Endometrial microvascular endothelial cells (primary cell): ENCODE measurements around the gene SLC24A3. TPM values are rescaled to one million over a fixed set of nuclear protein-coding genes. Genes with fewer than 3 reads are reported as not detected.

Experiments
- in situ Hi-C: cut with HindIII; loops from 2 replicates; pipeline ENCODE4 v1.10.0; 2017; ENCODE audit warnings: low sequenced_read_pairs, low pct_unique_long_range_greater_than_20kb; ENCODE audit errors: inconsistent ontology term
- total RNA-seq: library from RNA; depleted of rRNA; stranded (reverse); fragments of >200 nt; gene quantifications from one replicate; pipeline ENCODE4 v1.2.3, GENCODE V29; 2015; ENCODE audit errors: inconsistent ontology term

The SLC24A3 gene
- total RNA-seq, 1 donor from 2014 or later = not detected

DNA sequence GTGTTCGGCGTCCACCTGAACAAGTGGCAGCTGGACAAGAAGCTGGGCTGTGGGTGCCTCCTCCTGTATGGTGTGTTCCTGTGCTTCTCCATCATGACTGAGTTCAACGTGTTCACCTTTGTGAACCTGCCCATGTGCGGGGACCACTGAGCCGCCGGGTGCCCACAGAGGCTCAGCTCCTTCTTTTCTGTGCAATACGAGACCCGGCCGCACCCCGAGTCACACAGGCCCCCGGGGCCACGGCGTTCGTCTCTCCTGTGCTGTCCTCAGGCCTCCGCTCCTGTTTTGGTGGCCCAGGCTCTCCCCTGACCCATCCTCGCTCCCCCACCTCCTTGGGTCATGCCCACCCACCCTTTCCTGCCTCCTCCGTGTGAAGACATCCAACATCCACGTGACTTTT, 508.5 kb downstream of the SLC24A3 start:
- in situ Hi-C loops = no loop called here

- in situ Hi-C loops = no loop called here
These were observed 510.6 kb downstream of the SLC24A3 start for GRCh38 chr20:19723051-19723450.

DNA sequence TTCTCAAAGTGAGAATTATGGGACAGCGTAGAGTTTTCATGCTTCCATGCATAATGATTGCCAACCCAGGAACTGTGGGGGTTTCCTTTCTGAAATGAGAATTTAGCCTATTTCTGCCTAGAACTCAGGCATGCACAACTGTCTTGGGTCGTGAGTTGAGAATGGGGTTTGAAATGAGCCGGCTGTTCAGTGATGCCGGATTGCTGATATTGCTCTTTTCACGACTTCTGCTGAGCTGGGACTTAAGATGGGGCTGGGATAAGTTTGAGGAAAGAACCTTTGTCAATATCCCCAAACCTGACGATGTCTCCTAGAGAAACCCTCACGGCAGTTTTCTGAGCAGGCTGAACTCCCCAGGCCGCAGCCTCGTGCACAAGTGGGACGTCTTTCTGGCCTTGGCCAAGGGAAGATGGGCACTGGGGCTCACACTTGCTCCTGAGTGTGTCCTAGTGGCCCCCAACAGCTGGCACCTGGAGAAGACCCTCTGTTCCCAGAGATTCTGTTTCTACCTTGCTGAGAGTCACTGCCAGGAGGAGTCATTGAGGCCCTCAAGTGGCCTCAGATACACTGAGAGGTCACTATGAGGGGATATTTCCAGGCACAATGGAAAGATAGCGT, 511.5 kb downstream of the SLC24A3 start:
- in situ Hi-C loops = no loop called here

DNA sequence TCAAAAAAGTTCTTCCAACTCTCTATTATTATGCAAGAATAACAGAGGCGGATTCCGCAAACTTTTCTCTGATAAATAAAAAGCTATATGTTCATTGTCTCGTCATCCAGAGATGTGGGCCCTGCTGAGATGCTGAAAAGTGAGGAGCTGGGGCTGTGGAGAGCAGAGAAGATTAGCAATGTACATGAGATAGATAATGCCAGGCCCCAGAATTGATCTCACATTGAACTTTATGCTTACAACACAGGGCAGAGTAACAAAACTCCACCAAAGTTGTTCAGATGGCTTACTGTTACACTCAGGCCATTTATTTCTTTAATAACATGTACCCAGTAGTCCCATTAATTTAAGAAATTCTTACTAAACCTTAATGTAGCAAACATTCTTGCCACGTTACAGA, 512.9 kb downstream of the SLC24A3 start:
- in situ Hi-C loops = no loop called here

DNA sequence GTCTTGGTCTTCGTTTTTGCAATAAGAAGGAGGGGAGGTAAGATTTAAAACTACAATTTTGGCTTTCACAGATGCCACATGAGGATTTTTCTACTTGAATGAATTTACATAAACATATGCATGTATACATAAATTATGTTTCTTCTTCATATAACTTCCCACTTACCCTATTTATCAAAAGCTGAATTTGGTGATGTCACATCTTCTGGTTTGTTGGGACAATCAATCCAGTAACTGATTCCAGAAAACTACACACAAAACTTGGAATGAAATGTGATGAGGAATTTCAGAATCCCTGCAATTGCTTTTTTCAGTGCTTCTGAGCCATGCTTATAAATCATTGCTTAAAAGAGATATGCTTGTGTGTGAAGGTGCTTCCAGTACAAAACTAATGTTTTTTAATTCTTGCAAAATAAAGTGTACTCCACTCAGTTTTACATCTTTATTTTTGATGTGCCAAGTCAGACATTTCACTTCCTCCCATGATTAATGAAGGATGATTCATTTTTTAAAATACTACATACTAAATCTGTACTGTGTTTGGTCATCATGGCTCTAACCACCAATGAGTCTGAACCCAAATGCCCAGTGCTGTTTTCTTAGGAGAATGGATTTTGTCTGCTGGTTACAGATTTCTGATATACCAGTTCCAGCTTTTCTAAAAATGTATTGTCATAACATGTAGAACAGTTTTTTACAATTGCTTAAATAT, 513.5 kb downstream of the SLC24A3 start:
- in situ Hi-C loops = no loop called here

DNA sequence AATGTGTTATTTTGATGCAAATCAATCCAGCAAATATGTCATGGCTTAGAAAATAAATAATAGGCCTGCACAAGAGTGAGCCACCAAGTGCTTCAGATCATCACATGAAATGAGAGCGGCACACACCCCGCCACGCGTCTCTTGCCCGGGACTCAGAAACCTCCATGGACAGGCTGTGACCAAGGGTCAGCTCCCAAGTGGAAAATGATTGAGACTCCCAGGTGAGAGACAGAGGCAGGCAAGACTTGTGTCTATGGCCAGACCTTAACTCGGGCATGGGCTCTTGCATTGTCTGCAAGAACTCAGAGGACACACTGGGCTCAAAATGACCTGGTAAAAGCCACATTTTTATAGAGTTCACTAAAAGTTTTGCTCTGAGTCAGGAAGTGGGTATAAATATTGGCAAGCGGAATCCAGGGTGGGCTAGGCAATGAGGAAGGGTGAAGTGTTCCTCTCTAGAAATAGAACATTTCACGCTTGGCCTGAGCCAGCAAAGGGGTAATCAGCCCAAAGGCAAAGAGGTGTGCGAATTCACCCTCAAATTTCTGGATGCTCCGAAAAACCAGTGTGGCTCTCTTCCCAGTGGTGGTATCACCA, 514.9 kb downstream of the SLC24A3 start:
- in situ Hi-C loops = no loop called here

GRCh38 chr20:19729672-19730071, 517.2 kb downstream of the SLC24A3 start:
- in situ Hi-C loops = no loop called here

- in situ Hi-C loops = no loop called here
These were observed 518.3 kb downstream of the SLC24A3 start for GRCh38 chr20:19730706-19731105.

DNA sequence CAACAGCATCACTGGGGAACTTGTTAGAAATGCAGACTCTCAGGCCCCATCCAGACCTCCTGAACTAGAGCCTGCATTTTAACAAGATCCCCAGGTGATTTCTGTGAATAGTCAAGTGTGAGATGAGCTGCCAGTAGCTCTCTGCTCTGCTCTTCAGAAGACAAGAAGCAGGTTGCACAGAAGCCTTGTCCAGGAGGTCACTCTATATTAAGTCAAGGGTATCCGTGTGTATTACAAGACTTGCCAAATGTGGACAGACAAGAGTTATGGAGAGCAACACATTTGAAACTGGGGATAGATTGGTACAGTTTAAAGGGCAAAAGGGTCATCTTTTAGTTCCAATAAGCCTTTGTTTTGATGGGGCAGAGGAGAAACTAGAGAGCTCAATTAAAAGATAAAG, 522.4 kb downstream of the SLC24A3 start:
- in situ Hi-C loops = no loop called here

- in situ Hi-C loops = no loop called here
These were observed 523.0 kb downstream of the SLC24A3 start for GRCh38 chr20:19735446-19735845.

DNA sequence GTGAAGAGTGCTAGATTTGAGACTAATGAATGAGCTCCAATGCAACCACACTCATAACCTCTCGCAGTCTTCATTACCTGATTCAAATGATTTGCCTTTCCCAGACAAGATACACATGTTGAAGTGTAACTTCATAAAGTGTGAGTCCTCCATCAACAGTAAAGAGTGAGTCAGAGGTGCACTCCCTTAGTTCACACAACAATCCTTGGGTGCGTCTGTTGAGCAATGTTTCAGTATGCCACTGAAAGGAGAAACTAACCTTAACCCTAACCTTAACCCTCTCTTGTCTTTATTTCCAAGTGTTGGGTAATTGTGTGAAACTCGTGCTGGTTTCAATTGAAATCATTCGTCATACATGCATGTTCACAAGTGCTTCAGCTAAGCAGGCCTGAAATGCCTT, 524.6 kb downstream of the SLC24A3 start:
- in situ Hi-C loops = no loop called here

DNA sequence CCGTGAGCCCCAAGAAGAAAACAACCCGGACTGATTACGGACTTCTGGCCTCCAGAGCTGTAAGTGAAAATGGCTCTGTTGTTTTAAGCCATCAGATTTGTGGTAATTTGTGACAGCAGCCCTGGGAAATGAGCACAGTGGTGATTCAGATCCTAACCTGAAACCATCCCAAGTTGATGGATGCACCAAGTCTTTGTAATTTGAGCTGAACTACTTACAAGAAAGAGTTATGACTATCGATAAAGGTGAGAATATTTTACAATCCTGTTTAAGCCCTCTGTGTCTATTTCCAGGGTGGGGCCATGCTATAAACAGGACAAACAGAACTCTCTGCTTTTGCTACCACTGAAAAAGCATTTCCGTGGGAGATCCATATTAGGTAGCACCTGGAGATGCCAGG, 526.5 kb downstream of the SLC24A3 start:
- in situ Hi-C loops = no loop called here

- in situ Hi-C loops = no loop called here
These were observed 526.9 kb downstream of the SLC24A3 start for GRCh38 chr20:19739351-19739750.

DNA sequence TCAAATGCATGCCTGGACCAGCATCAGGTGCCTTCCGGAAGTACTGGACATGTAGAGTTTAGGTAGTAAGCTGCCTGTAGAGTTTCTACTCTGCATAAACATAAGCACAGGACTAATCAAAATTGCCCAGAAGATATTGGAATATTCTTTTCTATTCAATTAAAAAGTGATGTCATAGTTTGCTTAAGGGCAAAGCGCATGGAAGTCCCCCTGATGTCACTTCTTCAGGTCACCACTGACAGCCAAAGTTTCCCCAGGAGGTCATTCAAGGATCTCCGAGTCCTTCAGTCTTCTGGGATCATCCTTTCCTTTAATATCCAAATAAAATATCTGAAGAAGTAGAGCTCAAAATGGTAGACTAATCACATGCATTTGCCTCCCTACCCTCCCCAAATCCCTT, 528.1 kb downstream of the SLC24A3 start:
- in situ Hi-C loops = no loop called here

DNA sequence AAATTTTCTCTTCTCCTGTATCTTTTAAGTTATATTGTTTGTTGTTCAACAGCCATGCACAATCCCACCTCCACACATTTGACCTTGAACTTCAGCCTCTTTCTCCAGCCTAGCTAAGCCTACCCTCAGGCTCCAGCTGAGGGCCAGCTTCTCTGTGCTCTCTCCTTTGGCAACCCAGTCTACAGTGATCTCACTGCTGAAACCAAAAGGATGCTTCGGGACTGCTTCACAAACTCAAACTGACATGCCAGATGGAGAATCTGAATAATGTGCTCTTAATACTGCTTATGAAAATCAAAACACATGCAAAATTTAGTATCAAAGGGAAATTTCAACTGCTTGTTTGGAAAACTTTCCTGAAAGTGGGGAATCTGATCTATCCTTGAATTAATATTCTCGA, 529.5 kb downstream of the SLC24A3 start:
- in situ Hi-C loops = no loop called here

- in situ Hi-C loops = no loop called here
These were observed 530.7 kb downstream of the SLC24A3 start for GRCh38 chr20:19742974-19743639.

GRCh38 chr20:19743640-19743995, 531.2 kb downstream of the SLC24A3 start:
- in situ Hi-C loops = no loop called here

DNA sequence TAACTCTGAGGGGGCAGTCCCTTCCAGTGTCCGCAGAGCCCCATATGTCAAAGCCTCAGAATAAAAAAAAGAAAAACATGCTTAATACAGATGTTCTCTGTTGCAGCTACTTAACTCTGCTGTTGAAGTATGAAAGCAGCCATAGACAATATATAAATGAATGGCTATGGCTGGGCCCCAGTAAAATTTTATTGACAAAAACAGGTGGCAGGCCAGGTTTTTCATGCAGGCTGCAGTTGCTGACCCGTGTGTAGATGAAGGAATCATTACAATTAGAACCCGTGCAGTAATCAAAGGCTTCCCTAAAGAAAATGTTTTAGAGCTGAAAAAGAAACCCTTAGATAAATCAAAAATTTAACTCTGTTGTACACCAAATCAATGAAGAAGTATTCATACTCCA, 532.7 kb downstream of the SLC24A3 start:
- in situ Hi-C loops = no loop called here

DNA sequence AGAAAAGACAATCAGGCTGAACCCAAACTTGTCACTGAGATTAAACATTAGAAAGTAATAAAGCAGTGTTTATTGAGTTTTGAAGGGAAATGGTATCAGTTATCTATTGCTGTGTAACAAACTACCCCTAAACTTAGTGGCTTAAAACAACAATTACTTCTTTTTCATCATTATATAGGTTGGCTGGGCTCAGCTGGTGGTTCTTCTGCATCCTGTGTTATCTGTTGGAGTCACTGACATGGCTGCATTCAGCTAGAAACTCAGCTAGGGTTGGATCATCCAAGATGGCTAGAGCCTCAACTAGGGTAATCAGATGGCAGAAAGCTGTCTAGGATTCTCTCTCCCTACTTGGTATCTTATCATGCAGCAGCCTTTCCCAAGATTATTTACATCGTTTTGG, 533.1 kb downstream of the SLC24A3 start:
- in situ Hi-C loops = no loop called here

GRCh38 chr20:19746396-19746795, 534.0 kb downstream of the SLC24A3 start:
- in situ Hi-C loops = no loop called here
